Vagina (tissue), 2 donors: ENCODE data around the gene CLCN6. TPM values are rescaled to one million over a fixed set of nuclear protein-coding genes. Genes with fewer than 3 reads are reported as not detected.

ENCODE experiments used
- DNase-seq, 2 donors: peaks; one replicate each; pipeline ENCODE4 v3.0.0-alpha.2; 2017; ENCODE audit errors: extremely low spot score in 2 of 2
- H3K27ac ChIP-seq: fragments of 200-600 bp; sonication (generic); one replicate; pipeline ENCODE4 v1.5.1; 2019
- H3K27me3 ChIP-seq: fragments of 200-600 bp; sonication (generic); one replicate; pipeline ENCODE4 v1.5.1; 2019
- H3K36me3 ChIP-seq, 2 donors: fragments of 200-600 bp; sonication (generic); one replicate each; pipeline ENCODE4 v1.5.1; 2017 to 2019
- H3K4me1 ChIP-seq: fragments of 200-600 bp; sonication (generic); one replicate; pipeline ENCODE4 v1.5.1; 2019
- H3K4me3 ChIP-seq, 2 donors: fragments of 200-600 bp; sonication (generic); 1 replicate in 1 of 2; 2 replicates in 1 of 2; pipeline ENCODE4 v1.5.1; 2016 to 2019
- H3K9me3 ChIP-seq: fragments of 200-600 bp; sonication (generic); one replicate; pipeline ENCODE4 v1.5.1; 2019
- POLR2A ChIP-seq, 2 donors: fragments of 450-650 bp; IDR thresholded peaks; one replicate each; pipeline ENCODE4 v1.6.1; 2017; ENCODE audit warnings: antibody characterized with exemption in 2 of 2, mild to moderate bottlenecking in 2 of 2, moderate library complexity in 2 of 2
- POLR2AphosphoS5 ChIP-seq, 2 donors: sonication (generic); formaldehyde crosslinking; IDR thresholded peaks; one replicate each; pipeline ENCODE4 v1.9.0; 2017; ENCODE audit warnings: antibody characterized with exemption in 2 of 2, mild to moderate bottlenecking in 2 of 2, low read depth in 1 of 2; ENCODE audit not compliant: insufficient read depth in 1 of 2
- intact Hi-C: fragments of 100-400 bp; cut with DNase I; formaldehyde crosslinking; loops from one replicate; pipeline ENCODE4 v1.15.1; 2023
- total RNA-seq: library from RNA; depleted of rRNA; stranded (reverse); fragments of >200 nt; gene quantifications from one replicate; pipeline ENCODE4 v1.2.3, GENCODE V29; 2016
- TF ChIP-seq, protein P1 (sequence below), 3 experiments: fragments of 450-650 bp in 2 of 3; fragments of 200-600 bp in 1 of 3; sonication (generic) in 1 of 3; IDR thresholded peaks; one replicate each; pipeline ENCODE4 v1.5.1; 2017 to 2019; ENCODE audit warnings: antibody characterized with exemption in 3 of 3, mild to moderate bottlenecking in 2 of 3, moderate library complexity in 2 of 3

Gene CLCN6
- total RNA-seq, 1 donor from 2014 or later = 19.2 TPM

- Histone ChIP-seq H3K9me3 (no peaks in the 10 kb centered on the region), H3K27me3 (no peaks in the 10 kb centered on the region), H3K4me3 (peak overlapping the region in 1 of 2 donors; percentile 7), H3K27ac (peak overlapping the region; percentile 99), H3K4me1 (peaks cover 69% of the 10 kb centered on the region), H3K36me3 (peaks cover 0 to 28% of the 10 kb centered on the region in 2 donors)
- no peak for DNase-seq
- TF ChIP-seq, protein P1, sequence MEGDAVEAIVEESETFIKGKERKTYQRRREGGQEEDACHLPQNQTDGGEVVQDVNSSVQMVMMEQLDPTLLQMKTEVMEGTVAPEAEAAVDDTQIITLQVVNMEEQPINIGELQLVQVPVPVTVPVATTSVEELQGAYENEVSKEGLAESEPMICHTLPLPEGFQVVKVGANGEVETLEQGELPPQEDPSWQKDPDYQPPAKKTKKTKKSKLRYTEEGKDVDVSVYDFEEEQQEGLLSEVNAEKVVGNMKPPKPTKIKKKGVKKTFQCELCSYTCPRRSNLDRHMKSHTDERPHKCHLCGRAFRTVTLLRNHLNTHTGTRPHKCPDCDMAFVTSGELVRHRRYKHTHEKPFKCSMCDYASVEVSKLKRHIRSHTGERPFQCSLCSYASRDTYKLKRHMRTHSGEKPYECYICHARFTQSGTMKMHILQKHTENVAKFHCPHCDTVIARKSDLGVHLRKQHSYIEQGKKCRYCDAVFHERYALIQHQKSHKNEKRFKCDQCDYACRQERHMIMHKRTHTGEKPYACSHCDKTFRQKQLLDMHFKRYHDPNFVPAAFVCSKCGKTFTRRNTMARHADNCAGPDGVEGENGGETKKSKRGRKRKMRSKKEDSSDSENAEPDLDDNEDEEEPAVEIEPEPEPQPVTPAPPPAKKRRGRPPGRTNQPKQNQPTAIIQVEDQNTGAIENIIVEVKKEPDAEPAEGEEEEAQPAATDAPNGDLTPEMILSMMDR (IDR thresholded peaks at IDR 0.05) = no peak
- TF ChIP-seq POLR2A (IDR thresholded peaks at IDR 0.05) (no peak), POLR2AphosphoS5 (IDR thresholded peaks at IDR 0.05; ENCODE audit: insufficient read depth in 1 of 2, low read depth in 1 of 2) (no peak)
- intact Hi-C loops = no loop called here
These were observed 15.7 kb upstream of the CLCN6 start for GRCh38 chr1:11790101-11790879.

DNA sequence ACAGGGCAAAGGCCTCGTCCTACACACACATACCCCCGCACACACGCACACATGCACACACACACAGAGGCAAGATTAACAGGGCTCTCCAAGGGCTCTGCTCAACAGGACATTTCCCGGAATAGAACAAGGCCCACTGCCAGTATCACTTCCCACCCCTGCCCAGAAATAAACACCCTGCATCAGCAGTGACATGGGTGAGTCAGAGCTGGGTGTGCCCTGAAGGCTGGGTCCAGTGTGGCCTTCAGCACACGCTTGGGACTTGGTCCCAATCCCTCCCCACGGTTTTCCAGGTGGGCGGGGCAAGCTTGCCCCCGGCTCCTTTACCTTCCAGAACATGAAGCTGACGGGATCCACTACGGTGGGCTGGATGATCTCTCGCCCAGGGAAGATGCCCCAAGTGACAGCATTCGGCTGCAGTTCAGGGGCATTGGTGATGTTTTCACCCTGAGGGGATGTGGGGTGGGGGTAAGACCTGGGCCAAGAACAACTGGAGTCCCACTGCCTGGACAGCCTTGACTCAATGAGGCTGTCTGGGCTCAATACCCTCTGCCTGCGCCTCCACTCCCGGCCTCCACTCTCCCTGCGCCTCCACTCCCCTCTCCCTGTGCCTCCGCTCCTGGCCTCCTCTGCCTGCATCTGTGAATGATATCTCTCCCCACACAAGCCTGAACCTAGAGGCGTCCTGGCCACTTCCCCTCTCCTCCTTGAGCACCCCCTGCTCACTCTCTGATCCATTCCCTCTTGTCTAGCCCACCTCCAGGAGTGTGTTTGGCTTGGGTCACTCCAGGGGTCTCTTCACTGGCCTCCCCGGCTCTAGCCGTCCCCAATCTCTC is 14.9 kb upstream of the CLCN6 start:
- peak in 1 of 2 donors; percentile 99 for DNase-seq
- H3K4me3 ChIP-seq = peak overlapping the region in 1 of 2 donors; percentile 7
- H3K4me1 ChIP-seq = peaks cover 61% of the 10 kb centered on the region
- peak overlapping the region; percentile 99 for H3K27ac ChIP-seq
- intact Hi-C loops = no loop called here
- peaks cover 0 to 36% of the 10 kb centered on the region in 2 donors for H3K36me3 ChIP-seq
- H3K27me3 ChIP-seq = no peaks in the 10 kb centered on the region
- TF ChIP-seq POLR2AphosphoS5 (IDR thresholded peaks at IDR 0.05; ENCODE audit: insufficient read depth in 1 of 2, low read depth in 1 of 2) (peak; percentile 94 to 99), POLR2A (IDR thresholded peaks at IDR 0.05) (peak in 1 of 2 donors; percentile 22)
- TF ChIP-seq, protein P1 (IDR thresholded peaks at IDR 0.05) = no peak
- no peaks in the 10 kb centered on the region for H3K9me3 ChIP-seq

- intact Hi-C loops = no loop called here
- H3K4me1 ChIP-seq = peaks cover 58% of the 10 kb centered on the region
These were observed 13.9 kb upstream of the CLCN6 start for GRCh38 chr1:11792106-11792505.

GRCh38 chr1:11793819-11794218 is 12.2 kb upstream of the CLCN6 start:
- Histone ChIP-seq H3K36me3 (peaks cover 0 to 47% of the 10 kb centered on the region in 2 donors), H3K9me3 (no peaks in the 10 kb centered on the region), H3K4me1 (peaks cover 41% of the 10 kb centered on the region), H3K27ac (no peak overlapping the region), H3K27me3 (no peaks in the 10 kb centered on the region), H3K4me3 (no peak overlapping the region)
- no peak for DNase-seq
- intact Hi-C loops = no loop called here
- TF ChIP-seq, protein P1 (IDR thresholded peaks at IDR 0.05) = no peak
- TF ChIP-seq POLR2A (IDR thresholded peaks at IDR 0.05) (no peak), POLR2AphosphoS5 (IDR thresholded peaks at IDR 0.05; ENCODE audit: insufficient read depth in 1 of 2, low read depth in 1 of 2) (no peak)

More at GRCh38 chr1:11792106-11792505, 13.9 kb upstream of the CLCN6 start:
- TF ChIP-seq, protein P1 (IDR thresholded peaks at IDR 0.05) = no peak
- no peak for TF ChIP-seq POLR2A (IDR thresholded peaks at IDR 0.05)
- TF ChIP-seq POLR2AphosphoS5 (IDR thresholded peaks at IDR 0.05; ENCODE audit: insufficient read depth in 1 of 2, low read depth in 1 of 2) = no peak
- Histone ChIP-seq H3K36me3 (peaks cover 0 to 44% of the 10 kb centered on the region in 2 donors), H3K27ac (peak overlapping the region; percentile 99), H3K9me3 (no peaks in the 10 kb centered on the region), H3K4me3 (no peak overlapping the region), H3K27me3 (no peaks in the 10 kb centered on the region)
- DNase-seq = no peak
